Fibroblast of the aortic adventitia (primary cell): ENCODE measurements around the gene PIK3R1. TPM values are rescaled to one million over a fixed set of nuclear protein-coding genes. Genes with fewer than 3 reads are reported as not detected.

Experiments
- DNase-seq: peaks from one replicate; pipeline ENCODE4 v3.0.0-alpha.2; 2010; ENCODE audit warnings: low read depth
- H3K4me3 ChIP-seq: 2 replicates; pipeline ENCODE4 v1.5.1; 2011; ENCODE audit warnings: low read depth, mild to moderate bottlenecking, control low read depth, low read length, moderate library complexity
- CTCF ChIP-seq: IDR thresholded peaks from 2 replicates; pipeline ENCODE4 v1.5.1; 2011; ENCODE audit warnings: mild to moderate bottlenecking, low read length, control low read depth, inconsistent platforms; ENCODE audit not compliant: insufficient read depth
- total RNA-seq: library from RNA; depleted of rRNA; stranded (reverse); fragments of >200 nt; gene quantifications from 2 replicates; pipeline ENCODE4 v1.2.3, GENCODE V29; 2012; ENCODE audit warnings: low replicate concordance

Gene PIK3R1
- total RNA-seq, 1 donor = 45.1 TPM

GRCh38 chr5:68260467-68260866, 44.9 kb downstream of the PIK3R1 start:
- no peak for TF ChIP-seq CTCF
- DNase-seq = no peak
- H3K4me3 ChIP-seq = no peak overlapping the region

- no peak overlapping the region for H3K4me3 ChIP-seq
- no peak for DNase-seq
- TF ChIP-seq CTCF = no peak
Measured at GRCh38 chr5:68261169-68261568, 45.6 kb downstream of the PIK3R1 start.

- DNase-seq = peak; percentile 71
- peak; percentile 32 for TF ChIP-seq CTCF
- no peak overlapping the region for H3K4me3 ChIP-seq
Measured at GRCh38 chr5:68261569-68262065, 46.1 kb downstream of the PIK3R1 start.

GRCh38 chr5:68264024-68264956, 48.7 kb downstream of the PIK3R1 start:
- H3K4me3 ChIP-seq = no peak overlapping the region
- TF ChIP-seq CTCF = no peak
- peak; percentile 92 for DNase-seq

- H3K4me3 ChIP-seq = no peak overlapping the region
- no peak for DNase-seq
Measured at GRCh38 chr5:68265347-68265746, 49.8 kb downstream of the PIK3R1 start.

GRCh38 chr5:68265822-68266395, 50.4 kb downstream of the PIK3R1 start:
- no peak overlapping the region for H3K4me3 ChIP-seq
- peak; percentile 60 for DNase-seq
- TF ChIP-seq CTCF = no peak

More at GRCh38 chr5:68265347-68265746, 49.8 kb downstream of the PIK3R1 start:
- no peak for TF ChIP-seq CTCF
